Measurements from ENCODE around the gene EIF2B5. TPM values are rescaled to one million over a fixed set of nuclear protein-coding genes. Genes with fewer than 3 reads are reported as not detected.
"Not testable (repeated sequence)": the region's sequence is repeated elsewhere in the genome, so short reads cannot be mapped to it uniquely, and the experiment has no call there.

The EIF2B5 gene
- total RNA-seq = 10 to 100 TPM; 32.6 to 40.8 TPM
- long read RNA-seq, transcript EIF2B5-201 (16 exons, 2,656 nt) = major isoform, 104 of 133 reads
- long read RNA-seq, partial matches to known transcripts = 12 of 133 reads
- long read RNA-seq, other reads (novel, unspliced or antisense) = 12 of 133 reads

DNA sequence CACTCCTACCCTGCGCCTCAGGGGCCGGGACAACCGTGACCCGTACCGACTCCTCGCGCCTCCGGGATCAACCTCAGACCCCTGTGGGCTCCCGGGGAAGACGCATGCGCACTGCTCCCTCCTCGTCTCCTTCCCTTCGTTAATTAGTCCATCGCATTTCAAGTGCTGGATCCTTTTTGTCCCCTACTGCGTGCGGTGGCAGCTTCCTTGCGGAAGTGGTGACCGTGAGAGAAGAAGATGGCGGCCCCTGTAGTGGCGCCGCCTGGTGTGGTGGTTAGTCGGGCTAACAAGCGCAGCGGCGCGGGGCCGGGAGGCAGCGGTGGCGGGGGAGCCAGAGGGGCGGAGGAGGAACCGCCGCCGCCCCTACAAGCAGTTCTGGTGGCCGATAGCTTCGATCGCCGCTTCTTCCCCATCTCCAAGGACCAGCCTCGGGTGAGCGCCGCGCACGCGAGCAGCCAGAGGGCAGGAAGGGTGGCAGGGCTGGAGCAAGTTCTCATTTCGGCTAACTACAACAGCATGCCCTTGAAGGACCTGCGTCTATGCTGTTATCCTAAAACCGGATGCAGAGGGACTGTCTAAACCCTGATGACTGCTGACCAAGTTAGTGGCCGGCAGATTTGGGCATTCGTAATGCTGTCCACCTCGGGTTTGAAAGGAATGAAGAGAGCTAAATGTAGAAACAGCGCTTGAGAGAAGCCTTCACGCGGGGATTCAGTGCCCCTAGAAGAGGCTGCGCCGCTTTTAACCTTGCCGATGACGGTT lies at the start of gene EIF2B5:
TSS of gene EIF2B5 (plus strand) at position 210 of the 762 bp plus-strand sequence. CDS start at position 238, 28 bp downstream.
- intact Hi-C loops (cut with DNase I, micrococcal nuclease) = loop anchor here in 1 of 2 donors (10.0 kb wide), 1 partner anchor 109 kb away; the partner anchor contains the start of genes ALG3 and EEF1AKMT4
- ATAC-seq (peak; percentile 91), DNase-seq (peak; percentile 92 to 93)

DNA sequence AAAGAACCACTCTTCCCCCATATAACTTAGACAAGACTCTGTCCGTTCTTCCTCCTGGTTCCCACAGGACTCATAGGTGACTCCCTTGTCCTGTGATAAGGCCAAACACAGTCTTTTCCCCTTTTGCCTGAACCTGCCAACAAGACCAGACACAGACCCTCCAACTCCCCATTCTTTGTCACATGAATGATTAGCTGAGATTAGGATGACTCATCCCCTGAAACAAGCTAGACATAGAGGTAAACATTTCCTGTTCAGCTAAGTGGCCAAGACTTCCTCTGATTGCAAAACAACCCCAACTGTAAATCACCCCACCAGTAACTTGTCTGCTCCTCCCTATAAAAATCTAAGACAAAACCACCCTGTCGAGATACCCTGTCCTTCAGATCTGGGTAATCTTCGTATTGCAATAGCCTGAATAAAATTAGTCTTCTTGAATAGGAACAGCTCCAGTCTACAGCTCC lies 49.7 kb upstream of the EIF2B5 start:
- intact Hi-C loops (cut with DNase I, micrococcal nuclease) = no loop called here
- ATAC-seq = no peak
- no peak for DNase-seq

- DNase-seq (no peak), ATAC-seq (no peak)
- intact Hi-C loops (cut with DNase I, micrococcal nuclease) = no loop called here
Measured at GRCh38 chr3:184092199-184092598, 43.0 kb upstream of the EIF2B5 start.

DNA sequence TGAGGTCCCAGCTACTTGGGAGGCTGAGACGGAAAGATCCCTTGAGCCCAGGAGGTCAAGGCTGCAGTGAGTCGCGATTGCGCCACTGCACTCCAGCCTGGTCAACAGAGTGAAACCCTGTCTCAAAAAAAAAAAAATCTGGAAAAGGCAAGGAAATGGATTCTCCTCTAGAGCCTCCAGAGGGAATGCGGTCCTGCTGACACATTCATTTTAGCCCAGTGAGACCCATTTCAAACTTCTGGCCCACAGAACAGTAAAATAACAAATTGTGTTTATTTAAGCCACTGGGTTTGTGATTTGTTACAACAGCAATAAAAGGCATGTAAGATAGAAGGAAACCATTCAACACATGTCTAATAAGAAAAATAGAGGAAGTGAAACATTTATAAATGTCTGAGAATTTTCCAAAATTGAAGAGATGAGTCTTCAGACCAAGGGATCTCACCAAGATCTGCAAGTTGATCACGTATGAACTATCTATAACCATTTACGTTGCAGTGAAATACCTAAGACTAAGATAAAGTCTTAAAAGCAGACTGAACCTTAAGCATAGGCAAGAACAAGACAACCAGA lies 38.3 kb upstream of the EIF2B5 start, which contains the start of gene HTR3E:
TSS of gene HTR3E (plus strand) at position 254 of the 573 bp plus-strand sequence. CDS start 466 bp downstream, outside the sequence.
- no peak for DNase-seq
- intact Hi-C loops (cut with DNase I, micrococcal nuclease) = no loop called here
- ATAC-seq = no peak

DNA sequence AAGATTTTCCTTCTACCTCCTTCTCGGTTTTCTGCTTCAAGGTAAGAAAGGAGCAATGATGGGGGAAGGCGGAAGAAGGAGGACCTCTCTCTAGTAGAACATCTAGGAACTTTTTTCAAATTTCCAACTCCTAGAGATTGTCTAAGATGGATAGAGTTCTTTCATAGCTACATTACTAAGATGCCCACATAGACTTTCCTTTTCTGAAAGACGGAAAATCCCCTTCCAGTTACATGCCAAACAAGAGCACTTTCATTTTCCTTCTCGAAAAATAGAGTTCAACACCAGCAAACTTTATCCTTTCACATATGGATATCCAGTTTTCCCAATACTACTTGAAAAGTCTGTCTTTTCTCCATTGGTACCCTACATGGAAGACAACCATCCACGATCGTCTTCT lies 37.6 kb upstream of the EIF2B5 start:
- DNase-seq (no peak), ATAC-seq (no peak)
- intact Hi-C loops (cut with DNase I, micrococcal nuclease) = no loop called here

DNA sequence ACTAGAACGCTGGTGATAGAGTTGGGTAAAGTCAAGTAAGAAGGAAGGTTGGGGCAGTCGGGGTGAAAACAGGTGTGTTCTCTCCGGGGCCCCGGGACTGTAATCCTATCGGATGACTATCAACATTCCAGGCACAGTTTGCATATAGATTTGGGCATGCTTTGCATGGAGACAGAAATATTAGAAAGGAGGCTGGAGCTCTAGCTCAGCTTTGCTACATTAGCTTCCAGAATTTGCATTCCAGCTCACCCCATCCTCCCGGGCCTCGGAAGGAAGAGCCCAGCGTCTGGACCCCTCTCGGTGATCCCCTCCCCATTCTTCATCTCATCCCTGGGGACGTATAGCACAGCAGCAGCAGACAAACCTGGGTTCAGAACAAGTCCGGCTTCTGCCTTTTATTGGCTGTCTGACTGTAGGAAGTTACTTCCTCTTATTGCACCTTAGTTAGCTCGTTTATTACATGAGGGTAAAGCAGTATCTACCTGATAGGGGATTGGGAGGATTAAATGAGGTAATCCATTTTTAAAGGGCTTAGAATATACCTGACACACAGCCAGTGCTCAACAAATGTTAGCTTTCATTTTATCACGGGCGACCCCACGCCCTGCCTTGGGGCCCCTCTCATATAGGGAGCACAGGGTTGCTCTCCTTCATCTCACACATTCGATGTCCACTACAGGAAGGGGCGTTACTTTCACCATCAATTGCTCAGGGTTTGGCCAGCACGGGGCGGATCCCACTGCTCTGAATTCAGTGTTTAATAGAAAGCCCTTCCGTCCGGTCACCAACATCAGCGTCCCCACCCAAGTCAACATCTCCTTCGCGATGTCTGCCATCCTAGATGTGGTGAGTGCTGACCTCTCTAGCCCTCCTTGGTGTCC lies 35.1 kb upstream of the EIF2B5 start:
- intact Hi-C loops (cut with DNase I, micrococcal nuclease) = no loop called here
- ATAC-seq (peak; percentile 88), DNase-seq (no peak)

DNA sequence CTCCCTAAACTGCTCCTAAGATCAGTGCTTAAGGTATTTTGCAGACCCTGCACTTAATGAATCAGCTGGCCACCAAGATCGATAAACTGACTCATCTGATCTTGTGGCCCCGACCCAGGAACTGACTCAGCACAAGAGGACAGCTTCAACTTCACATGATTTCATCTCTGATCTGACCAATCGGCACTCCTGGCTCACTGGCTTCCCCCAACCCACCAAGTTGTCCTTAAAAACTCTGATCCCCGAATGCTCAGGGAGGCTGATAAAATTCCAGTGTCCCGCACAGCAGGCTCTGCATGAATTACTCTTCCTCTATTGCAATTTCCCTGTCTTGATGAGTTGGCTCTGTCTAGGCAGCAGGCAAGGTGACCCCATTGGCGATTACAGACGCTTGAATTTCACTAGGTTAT lies 24.8 kb upstream of the EIF2B5 start:
- no peak for DNase-seq
- no peak for ATAC-seq
- intact Hi-C loops (cut with DNase I, micrococcal nuclease) = no loop called here

DNA sequence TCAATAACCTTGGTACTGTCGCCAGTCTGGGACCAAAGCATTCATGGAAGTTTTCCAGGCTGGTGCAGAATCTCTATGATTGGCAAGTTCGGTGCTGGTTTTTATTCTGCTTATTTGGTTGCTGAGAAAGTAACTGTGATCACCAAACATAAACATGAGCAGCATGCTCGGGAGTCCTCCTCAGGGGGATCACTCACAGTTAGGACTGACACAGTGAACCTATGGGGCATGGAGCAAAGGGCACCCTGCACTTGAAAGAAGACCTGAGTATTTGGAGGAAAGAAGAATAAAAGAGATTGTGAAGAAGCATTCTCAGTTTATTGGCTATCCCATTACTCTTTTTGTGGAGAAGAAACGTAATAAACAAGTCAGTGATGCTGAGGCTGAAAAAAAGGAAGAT lies 19.1 kb upstream of the EIF2B5 start:
- no peak for ATAC-seq
- intact Hi-C loops (cut with DNase I, micrococcal nuclease) = no loop called here

GRCh38 chr3:184117636-184118035 lies 17.5 kb upstream of the EIF2B5 start:
- intact Hi-C loops (cut with DNase I, micrococcal nuclease) = no loop called here
- no peak for ATAC-seq
- no peak for DNase-seq

More for the DNA sequence above, 19.1 kb upstream of the EIF2B5 start:
- no peak for DNase-seq

- ATAC-seq; DNase-seq; intact Hi-C loops (cut with DNase I, micrococcal nuclease): not testable (repeated sequence)
Measured at GRCh38 chr3:184121031-184121430, 14.1 kb upstream of the EIF2B5 start.

GRCh38 chr3:184126006-184126405 lies 9.2 kb upstream of the EIF2B5 start:
- ATAC-seq = no peak
- DNase-seq = no peak
- intact Hi-C loops (cut with DNase I, micrococcal nuclease) = no loop called here

GRCh38 chr3:184129012-184129411 lies 6.1 kb upstream of the EIF2B5 start:
- intact Hi-C loops (cut with DNase I, micrococcal nuclease) = no loop called here
- DNase-seq (peak in 1 of 2 donors; percentile 26), ATAC-seq (peak; percentile 50)

DNA sequence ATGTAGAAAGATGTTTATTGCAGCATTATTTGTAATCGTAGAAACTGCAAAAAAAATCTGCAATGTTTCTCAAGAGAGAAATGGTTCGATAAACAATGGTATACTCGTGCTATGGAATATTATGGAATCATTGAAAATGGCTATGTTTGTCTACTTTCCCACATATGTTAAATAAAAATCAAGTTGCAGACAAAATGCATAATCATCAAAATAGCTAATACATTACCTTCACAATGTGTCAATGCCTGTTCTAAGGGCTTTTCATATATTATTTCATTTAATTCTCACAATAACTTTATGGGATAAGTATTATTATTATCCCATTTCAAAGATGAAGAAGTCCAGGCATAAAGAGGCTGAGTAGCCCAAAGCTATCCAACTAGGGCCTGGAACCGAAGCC lies 2.2 kb upstream of the EIF2B5 start:
- intact Hi-C loops (cut with DNase I, micrococcal nuclease) = loop anchor here in 1 of 2 donors (10.0 kb wide), 1 partner anchor 112 kb away; the partner anchor contains the start of genes ALG3 and EEF1AKMT4
- ATAC-seq (no peak), DNase-seq (no peak)

DNA sequence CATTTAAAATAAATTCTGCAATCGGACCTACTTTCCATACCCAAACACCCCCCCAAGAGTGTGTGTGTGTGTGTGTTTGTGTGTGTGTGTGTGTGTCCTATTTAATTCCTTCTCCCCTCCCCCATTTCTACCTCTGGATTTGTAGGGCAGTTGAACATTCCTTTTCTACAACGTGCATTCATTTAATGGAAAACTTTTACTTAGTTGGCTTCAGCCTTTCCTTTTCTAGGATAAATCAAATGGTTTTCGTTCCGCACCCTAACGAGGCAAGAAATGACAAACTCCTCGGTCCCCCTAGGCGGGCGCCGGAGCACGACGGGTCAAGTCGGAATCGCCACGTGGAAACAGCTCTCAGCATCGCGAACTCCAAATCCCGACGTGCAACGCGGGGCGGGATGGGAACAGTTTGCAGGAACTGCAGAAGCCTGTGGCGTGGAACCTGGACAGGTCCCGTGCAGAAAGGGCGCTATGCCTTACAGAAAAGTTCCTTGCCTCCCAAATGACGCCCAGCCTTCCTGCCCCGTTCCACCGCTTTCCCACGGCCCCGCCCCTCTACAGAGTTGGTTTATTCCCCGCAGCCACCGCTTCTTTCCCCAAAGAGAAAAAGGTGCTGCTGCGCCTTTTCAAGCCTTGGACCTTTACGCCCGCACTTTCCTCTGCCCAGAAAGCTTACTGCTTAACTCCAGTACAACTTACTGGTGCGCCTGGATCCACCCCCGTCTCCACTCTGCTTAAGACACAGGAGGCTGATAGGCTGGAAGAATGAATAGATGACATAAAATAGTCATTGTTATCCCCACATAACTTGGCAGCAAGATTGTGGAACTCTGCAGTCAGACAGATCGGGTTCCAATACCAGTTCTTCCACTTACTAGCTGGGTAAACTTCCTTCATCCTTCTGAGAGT lies 1.1 kb upstream of the EIF2B5 start:
- intact Hi-C loops (cut with DNase I, micrococcal nuclease) = loop anchor here in 1 of 2 donors (10.0 kb wide), 1 partner anchor 111 kb away; the partner anchor contains the start of genes ALG3 and EEF1AKMT4
- peak; percentile 75 for ATAC-seq
- DNase-seq = peak; percentile 86 to 87

- intact Hi-C loops (cut with DNase I, micrococcal nuclease) = loop anchor here in 1 of 2 donors (10.0 kb wide), 1 partner anchor 110 kb away; the partner anchor contains the start of genes ALG3 and EEF1AKMT4
- DNase-seq = no peak
- ATAC-seq = no peak
Measured at GRCh38 chr3:184134746-184135148, 411 bp upstream of the EIF2B5 start.

- ATAC-seq (no peak), DNase-seq (no peak)
- intact Hi-C loops (cut with DNase I, micrococcal nuclease) = loop anchor here in 1 of 2 donors (10.0 kb wide), 1 partner anchor 109 kb away; the partner anchor contains the start of genes ALG3 and EEF1AKMT4
Measured at GRCh38 chr3:184135911-184136260, 728 bp downstream of the EIF2B5 start.

- DNase-seq (no peak), ATAC-seq (no peak)
- intact Hi-C loops (cut with DNase I, micrococcal nuclease) = no loop called here
Measured at GRCh38 chr3:184140436-184140835, 5.3 kb downstream of the EIF2B5 start.

GRCh38 chr3:184142199-184142598 lies 7.0 kb downstream of the EIF2B5 start:
- intact Hi-C loops (cut with DNase I, micrococcal nuclease) = no loop called here
- no peak for ATAC-seq
- DNase-seq = no peak

All from left colon (tissue), 2 donors.